Measurements from ENCODE around the gene CHCT1.
"Not testable (repeated sequence)": the region's sequence is repeated elsewhere in the genome, so short reads cannot be mapped to it uniquely, and the experiment has no call there.

The CHCT1 gene

GRCh38 chr17:60422162-60422665 is at the start of gene CHCT1:
Gene CHCT1, plus strand, starts transcription at chr17:60422489. Its CDS starts 104 bp downstream, at chr17:60422593.
- no peak for DNase-seq

GRCh38 chr17:60372790-60373483 is 49.4 kb upstream of the CHCT1 start:
- DNase-seq = no peak

- not testable (repeated sequence) for DNase-seq
Measured at GRCh38 chr17:60378187-60378586, 44.1 kb upstream of the CHCT1 start.

GRCh38 chr17:60379461-60379860 is 42.8 kb upstream of the CHCT1 start:
- not testable (repeated sequence) for DNase-seq

- DNase-seq = no peak
Measured at GRCh38 chr17:60381958-60382357, 40.3 kb upstream of the CHCT1 start.

GRCh38 chr17:60383379-60383778 is 38.9 kb upstream of the CHCT1 start:
- DNase-seq = no peak

GRCh38 chr17:60384921-60385320 is 37.4 kb upstream of the CHCT1 start:
- DNase-seq = not testable (repeated sequence)

- DNase-seq = no peak
Measured at GRCh38 chr17:60386147-60387058, 35.9 kb upstream of the CHCT1 start.

GRCh38 chr17:60387666-60388065 is 34.6 kb upstream of the CHCT1 start:
- DNase-seq = no peak

GRCh38 chr17:60388742-60389141 is 33.5 kb upstream of the CHCT1 start:
- DNase-seq = no peak

- no peak for DNase-seq
Measured at GRCh38 chr17:60390186-60390585, 32.1 kb upstream of the CHCT1 start.

- peak; percentile 8 for DNase-seq
Measured at GRCh38 chr17:60390925-60391470, 31.3 kb upstream of the CHCT1 start.

- no peak for DNase-seq
Measured at GRCh38 chr17:60391471-60392041, 30.7 kb upstream of the CHCT1 start.

- peak; percentile 97 for DNase-seq
Measured at GRCh38 chr17:60392042-60392844, 30.0 kb upstream of the CHCT1 start, which contains the start of gene USP32. Gene USP32, minus strand, starts transcription at chr17:60392133. Its CDS starts 194 bp downstream, at chr17:60391939.

- no peak for DNase-seq
Measured at GRCh38 chr17:60392845-60393702, 29.2 kb upstream of the CHCT1 start.

GRCh38 chr17:60393840-60394723 is 28.2 kb upstream of the CHCT1 start:
- DNase-seq = no peak

GRCh38 chr17:60395508-60396065 is 26.7 kb upstream of the CHCT1 start:
- no peak for DNase-seq

- no peak for DNase-seq
Measured at GRCh38 chr17:60396412-60396811, 25.9 kb upstream of the CHCT1 start.

GRCh38 chr17:60398227-60398959 is 23.9 kb upstream of the CHCT1 start:
- DNase-seq = no peak

Measured in activated CD4-positive, alpha-beta T cell treated with anti-CD3 and anti-CD28 coated beads for 1 hour (primary cell).